Panc1 (cell line): ENCODE measurements around the gene APLP2. TPM values are rescaled to one million over a fixed set of nuclear protein-coding genes. Genes with fewer than 3 reads are reported as not detected.

Source experiments
- ATAC-seq: fragments of 200-7000 bp; cut with Tn5 transposase; 2 replicates; pipeline ENCODE4 v1.9.1; 2020; ENCODE audit warnings: mild to moderate bottlenecking, moderate library complexity
- BruUV-seq: library from RNA; stranded (reverse); fragments of 400-500 nt; replicated peaks from 2 replicates; lab custom pipeline; 2021; lab: Mats Ljungman, UMichigan
- CTCF ChIA-PET: fragments of 300-600 bp; sonication (Branson Sonifier 250); formaldehyde crosslinking; loops from one replicate; lab custom pipeline; 2022; ENCODE audit warnings: antibody characterized with exemption; lab: Charles Lee
- POLR2A ChIA-PET: fragments of 300-600 bp; sonication (Branson Sonifier 250); formaldehyde crosslinking; loops from one replicate; lab custom pipeline; 2022; ENCODE audit warnings: antibody characterized with exemption; lab: Charles Lee
- DNase-seq: peaks from one replicate; pipeline ENCODE4 v3.0.0-alpha.2; 2010; ENCODE audit warnings: low read depth, low spot score
- H3K27ac ChIP-seq: 2 replicates; pipeline ENCODE4 v1.5.1; 2011; ENCODE audit warnings: mild to moderate bottlenecking, low read length, inconsistent platforms
- H3K27me3 ChIP-seq: fragments of 200-500 bp; sonication (Bioruptor generic); 2 replicates; pipeline ENCODE4 v1.6.0; 2014; ENCODE audit warnings: low read length, inconsistent platforms; ENCODE audit not compliant: control insufficient read depth, insufficient read depth
- H3K36me3 ChIP-seq: fragments of 200-500 bp; sonication (Bioruptor generic); 2 replicates; pipeline ENCODE4 v1.5.1; 2014; ENCODE audit warnings: inconsistent platforms, mild to moderate bottlenecking, low read length, moderate library complexity; ENCODE audit not compliant: control insufficient read depth, insufficient read depth
- H3K4me1 ChIP-seq: 2 replicates; pipeline ENCODE4 v1.5.1; 2011; ENCODE audit warnings: inconsistent platforms, mild to moderate bottlenecking, low read length, moderate library complexity; ENCODE audit not compliant: control insufficient read depth, insufficient read depth
- H3K4me3 ChIP-seq, 2 experiments: 2 replicates each; pipeline ENCODE4 v1.5.1; 2011 to 2012; ENCODE audit warnings: low read depth in 2 of 2, low read length in 2 of 2, mild to moderate bottlenecking in 2 of 2, inconsistent platforms in 1 of 2, moderate library complexity in 1 of 2
- H3K9me3 ChIP-seq: fragments of 200-500 bp; sonication (Bioruptor generic); 2 replicates; pipeline ENCODE4 v1.5.1; 2014; ENCODE audit warnings: low read depth, mild to moderate bottlenecking, inconsistent platforms, low read length, moderate library complexity; ENCODE audit not compliant: control insufficient read depth, insufficient read depth
- POLR2AphosphoS5 ChIP-seq: IDR thresholded peaks from 2 replicates; pipeline ENCODE4 v1.6.1; 2012; ENCODE audit warnings: mild to moderate bottlenecking, low read depth, low read length, moderate library complexity
- SIN3A ChIP-seq: IDR thresholded peaks from 2 replicates; pipeline ENCODE4 v1.6.1; 2012; ENCODE audit warnings: low read depth, mild to moderate bottlenecking, low read length, moderate library complexity, borderline replicate concordance; ENCODE audit not compliant: insufficient read depth
- TCF7L2 ChIP-seq: IDR thresholded peaks from 2 replicates; pipeline ENCODE4 v1.6.1; 2011; ENCODE audit warnings: mild to moderate bottlenecking, low read depth, low read length, inconsistent platforms
- in situ Hi-C: cut with HindIII; loops from 2 replicates; pipeline ENCODE4 v1.10.0; 2016; ENCODE audit warnings: low sequenced_read_pairs, low pct_unique_long_range_greater_than_20kb
- intact Hi-C: fragments of 100-400 bp; cut with micrococcal nuclease; formaldehyde crosslinking; loops from one replicate; pipeline ENCODE4 v1.10.0; 2022; ENCODE audit not compliant: unreplicated experiment
- total RNA-seq: library from RNA; stranded (reverse); gene quantifications from one replicate; pipeline ENCODE4 v1.2.1, GENCODE V29; 2021; ENCODE audit not compliant: unreplicated experiment
- TF ChIP-seq, protein P1 (sequence below), 2 experiments: IDR thresholded peaks; 2 replicates each; pipeline ENCODE4 v1.6.1; 2011 to 2012; ENCODE audit warnings: low read depth in 2 of 2, control low read depth in 1 of 2, low read length in 1 of 2, mild to moderate bottlenecking in 1 of 2, moderate library complexity in 1 of 2; ENCODE audit not compliant: insufficient read depth in 1 of 2
- TF ChIP-seq, protein P2 (sequence below): fragments of 450-650 bp; IDR thresholded peaks from 2 replicates; pipeline ENCODE4 v1.5.1; 2017; ENCODE audit warnings: mild to moderate bottlenecking

The APLP2 gene
- total RNA-seq, 1 experiment from 2014 or later: 589 TPM

DNA sequence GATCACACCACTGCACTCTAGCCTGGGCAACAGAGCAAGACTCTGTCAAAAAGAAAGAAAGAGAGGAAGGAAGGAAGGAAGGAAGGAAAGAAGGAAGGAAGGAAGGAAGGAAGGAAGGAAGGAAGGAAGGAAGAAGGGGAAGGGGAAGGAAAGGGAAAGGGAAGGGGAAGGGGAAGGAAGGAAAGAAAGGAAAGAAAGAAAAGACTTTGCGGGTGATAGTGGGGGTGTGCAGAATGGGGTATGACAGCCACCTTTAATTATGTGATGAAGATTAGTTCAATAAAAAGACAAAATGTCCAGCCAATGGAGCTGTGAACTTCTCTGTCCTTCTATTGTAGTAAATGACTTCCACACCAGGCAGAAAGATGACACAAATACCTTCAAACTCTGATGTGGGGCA, 8.7 kb upstream of the APLP2 start:
- Histone ChIP-seq H3K27ac (no peak overlapping the region), H3K27me3 (no peaks in the 10 kb centered on the region), H3K9me3 (no peaks in the 10 kb centered on the region), H3K4me3 (no peak overlapping the region), H3K4me1 (no peaks in the 10 kb centered on the region), H3K36me3 (no peaks in the 10 kb centered on the region)
- intact Hi-C loops (no loop called here), in situ Hi-C loops (no loop called here)
- POLR2A ChIA-PET: no interaction called here
- BruUV-seq: no TSS peak
- ATAC-seq (no peak), DNase-seq (no peak)
- TF ChIP-seq, protein P1, sequence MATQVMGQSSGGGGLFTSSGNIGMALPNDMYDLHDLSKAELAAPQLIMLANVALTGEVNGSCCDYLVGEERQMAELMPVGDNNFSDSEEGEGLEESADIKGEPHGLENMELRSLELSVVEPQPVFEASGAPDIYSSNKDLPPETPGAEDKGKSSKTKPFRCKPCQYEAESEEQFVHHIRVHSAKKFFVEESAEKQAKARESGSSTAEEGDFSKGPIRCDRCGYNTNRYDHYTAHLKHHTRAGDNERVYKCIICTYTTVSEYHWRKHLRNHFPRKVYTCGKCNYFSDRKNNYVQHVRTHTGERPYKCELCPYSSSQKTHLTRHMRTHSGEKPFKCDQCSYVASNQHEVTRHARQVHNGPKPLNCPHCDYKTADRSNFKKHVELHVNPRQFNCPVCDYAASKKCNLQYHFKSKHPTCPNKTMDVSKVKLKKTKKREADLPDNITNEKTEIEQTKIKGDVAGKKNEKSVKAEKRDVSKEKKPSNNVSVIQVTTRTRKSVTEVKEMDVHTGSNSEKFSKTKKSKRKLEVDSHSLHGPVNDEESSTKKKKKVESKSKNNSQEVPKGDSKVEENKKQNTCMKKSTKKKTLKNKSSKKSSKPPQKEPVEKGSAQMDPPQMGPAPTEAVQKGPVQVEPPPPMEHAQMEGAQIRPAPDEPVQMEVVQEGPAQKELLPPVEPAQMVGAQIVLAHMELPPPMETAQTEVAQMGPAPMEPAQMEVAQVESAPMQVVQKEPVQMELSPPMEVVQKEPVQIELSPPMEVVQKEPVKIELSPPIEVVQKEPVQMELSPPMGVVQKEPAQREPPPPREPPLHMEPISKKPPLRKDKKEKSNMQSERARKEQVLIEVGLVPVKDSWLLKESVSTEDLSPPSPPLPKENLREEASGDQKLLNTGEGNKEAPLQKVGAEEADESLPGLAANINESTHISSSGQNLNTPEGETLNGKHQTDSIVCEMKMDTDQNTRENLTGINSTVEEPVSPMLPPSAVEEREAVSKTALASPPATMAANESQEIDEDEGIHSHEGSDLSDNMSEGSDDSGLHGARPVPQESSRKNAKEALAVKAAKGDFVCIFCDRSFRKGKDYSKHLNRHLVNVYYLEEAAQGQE (IDR thresholded peaks at IDR 0.05; ENCODE audit: insufficient read depth in 1 of 2, low read depth in 2 of 2, low read length in 1 of 2): no peak
- TF ChIP-seq, protein P2, sequence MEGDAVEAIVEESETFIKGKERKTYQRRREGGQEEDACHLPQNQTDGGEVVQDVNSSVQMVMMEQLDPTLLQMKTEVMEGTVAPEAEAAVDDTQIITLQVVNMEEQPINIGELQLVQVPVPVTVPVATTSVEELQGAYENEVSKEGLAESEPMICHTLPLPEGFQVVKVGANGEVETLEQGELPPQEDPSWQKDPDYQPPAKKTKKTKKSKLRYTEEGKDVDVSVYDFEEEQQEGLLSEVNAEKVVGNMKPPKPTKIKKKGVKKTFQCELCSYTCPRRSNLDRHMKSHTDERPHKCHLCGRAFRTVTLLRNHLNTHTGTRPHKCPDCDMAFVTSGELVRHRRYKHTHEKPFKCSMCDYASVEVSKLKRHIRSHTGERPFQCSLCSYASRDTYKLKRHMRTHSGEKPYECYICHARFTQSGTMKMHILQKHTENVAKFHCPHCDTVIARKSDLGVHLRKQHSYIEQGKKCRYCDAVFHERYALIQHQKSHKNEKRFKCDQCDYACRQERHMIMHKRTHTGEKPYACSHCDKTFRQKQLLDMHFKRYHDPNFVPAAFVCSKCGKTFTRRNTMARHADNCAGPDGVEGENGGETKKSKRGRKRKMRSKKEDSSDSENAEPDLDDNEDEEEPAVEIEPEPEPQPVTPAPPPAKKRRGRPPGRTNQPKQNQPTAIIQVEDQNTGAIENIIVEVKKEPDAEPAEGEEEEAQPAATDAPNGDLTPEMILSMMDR: no peak
- no peak for TF ChIP-seq POLR2AphosphoS5
- no peak for TF ChIP-seq SIN3A
- no peak for TF ChIP-seq TCF7L2
- CTCF ChIA-PET: interaction anchor here (0.6 to 0.8 kb wide), 2 partner anchors 32 to 131 kb away, joined by 4 to 7 read pairs; no protein-coding TSS in a partner anchor

DNA sequence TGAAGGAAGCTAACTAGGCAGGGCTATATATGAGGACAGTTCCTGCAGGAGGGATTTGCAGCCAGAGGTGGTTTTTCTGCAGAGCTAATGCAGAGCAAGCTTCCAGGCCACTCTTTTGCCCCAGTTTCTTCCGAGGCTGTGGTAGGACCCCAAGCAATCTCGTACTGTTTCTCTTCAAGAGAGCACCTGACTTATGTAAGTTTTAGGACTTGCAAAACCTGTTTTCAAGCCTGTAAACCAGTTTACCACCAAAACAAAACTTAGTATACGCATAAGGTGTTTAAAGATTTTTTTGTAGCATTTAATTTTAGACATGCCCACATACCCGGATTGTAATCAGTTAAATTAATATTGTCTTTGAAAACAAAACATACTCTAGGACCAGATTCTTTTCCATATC, 7.7 kb upstream of the APLP2 start:
- in situ Hi-C loops (no loop called here), intact Hi-C loops (no loop called here)
- Histone ChIP-seq H3K9me3 (no peaks in the 10 kb centered on the region), H3K4me3 (no peak overlapping the region), H3K36me3 (no peaks in the 10 kb centered on the region), H3K27me3 (no peaks in the 10 kb centered on the region), H3K27ac (no peak overlapping the region), H3K4me1 (no peaks in the 10 kb centered on the region)
- ATAC-seq (peak; percentile 28; the same call in 1 of the 2 replicates), DNase-seq (no peak)
- ChIA-PET POLR2A (no interaction called here), CTCF (no interaction called here)
- BruUV-seq: no TSS peak
- TF ChIP-seq, protein P1 (IDR thresholded peaks at IDR 0.05; ENCODE audit: insufficient read depth in 1 of 2, low read depth in 2 of 2, low read length in 1 of 2): no peak
- TF ChIP-seq TCF7L2 (no peak), SIN3A (no peak), POLR2AphosphoS5 (no peak)
- TF ChIP-seq, protein P2: no peak
